ENCODE measurements around the gene TRAPPC1. TPM values are rescaled to one million over a fixed set of nuclear protein-coding genes. Genes with fewer than 3 reads are reported as not detected.

The TRAPPC1 gene
- total RNA-seq, 6 experiments from 2014 or later: 43.7 to 57.1 (median 48.3) TPM

DNA sequence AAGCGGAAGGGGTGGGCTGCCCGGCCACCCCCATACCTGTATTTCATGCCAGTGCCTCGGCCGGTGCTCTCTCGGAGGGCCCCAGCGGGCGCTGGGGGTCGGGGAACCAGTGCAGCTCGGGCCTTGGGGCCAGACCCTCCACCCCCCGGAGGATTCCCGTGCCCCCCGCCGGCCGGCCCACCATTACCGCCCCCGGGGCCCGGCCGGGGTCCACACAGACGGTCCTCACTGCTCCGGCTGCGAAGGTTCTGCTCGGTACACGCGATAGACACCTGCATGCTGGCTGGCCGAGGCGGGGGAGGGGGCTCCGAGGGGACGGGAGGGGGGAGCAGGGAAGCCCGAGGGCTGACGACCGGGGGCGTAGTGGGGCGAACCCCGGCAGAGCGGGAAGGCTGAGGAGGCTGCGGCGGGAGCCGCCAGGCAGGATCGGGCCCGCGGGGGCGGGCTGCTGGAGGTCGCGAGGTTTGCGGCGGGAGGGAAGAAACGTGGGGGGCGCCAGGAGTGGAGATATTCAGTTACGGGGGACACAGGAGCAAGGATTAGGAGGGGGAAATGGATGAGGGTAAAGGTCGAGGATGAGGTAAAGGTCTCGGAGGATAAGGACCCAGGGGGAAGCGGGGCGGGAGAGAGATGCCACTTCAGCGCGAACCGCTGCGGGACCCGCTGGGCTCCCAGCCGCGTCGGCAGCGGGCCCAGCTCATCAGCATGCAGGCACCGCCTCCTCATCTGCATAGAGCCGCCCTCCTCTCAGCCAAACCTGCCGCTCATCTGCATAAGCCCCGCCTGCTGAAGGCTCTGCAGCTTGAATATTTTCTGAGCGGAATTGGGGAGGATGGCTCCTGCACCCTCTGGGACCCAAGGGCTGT, 2.4 kb downstream of the TRAPPC1 start, which contains the start of gene KCNAB3:
KCNAB3 (minus strand) TSS at position 699 of the 866 bp plus-strand sequence; CDS start at position 278, 421 bp downstream.
- Histone ChIP-seq H3K36me3 (no peaks in the 10 kb centered on the region), H3K4me3 (no peak within 1 kb of the TSS), H3K27me3 (no peaks in the 10 kb centered on the region), H3K27ac (no peak within 1 kb of the TSS), H3K9me3 (no peaks in the 10 kb centered on the region), H3K4me1 (peaks cover 0 to 5% (median 0%) of the 10 kb centered on the region in 4 donors)
- DNase-seq (no peak), ATAC-seq (no peak)
- TF ChIP-seq, protein P1, sequence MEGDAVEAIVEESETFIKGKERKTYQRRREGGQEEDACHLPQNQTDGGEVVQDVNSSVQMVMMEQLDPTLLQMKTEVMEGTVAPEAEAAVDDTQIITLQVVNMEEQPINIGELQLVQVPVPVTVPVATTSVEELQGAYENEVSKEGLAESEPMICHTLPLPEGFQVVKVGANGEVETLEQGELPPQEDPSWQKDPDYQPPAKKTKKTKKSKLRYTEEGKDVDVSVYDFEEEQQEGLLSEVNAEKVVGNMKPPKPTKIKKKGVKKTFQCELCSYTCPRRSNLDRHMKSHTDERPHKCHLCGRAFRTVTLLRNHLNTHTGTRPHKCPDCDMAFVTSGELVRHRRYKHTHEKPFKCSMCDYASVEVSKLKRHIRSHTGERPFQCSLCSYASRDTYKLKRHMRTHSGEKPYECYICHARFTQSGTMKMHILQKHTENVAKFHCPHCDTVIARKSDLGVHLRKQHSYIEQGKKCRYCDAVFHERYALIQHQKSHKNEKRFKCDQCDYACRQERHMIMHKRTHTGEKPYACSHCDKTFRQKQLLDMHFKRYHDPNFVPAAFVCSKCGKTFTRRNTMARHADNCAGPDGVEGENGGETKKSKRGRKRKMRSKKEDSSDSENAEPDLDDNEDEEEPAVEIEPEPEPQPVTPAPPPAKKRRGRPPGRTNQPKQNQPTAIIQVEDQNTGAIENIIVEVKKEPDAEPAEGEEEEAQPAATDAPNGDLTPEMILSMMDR (IDR thresholded peaks at IDR 0.05): no peak
- TF ChIP-seq POLR2A (IDR thresholded peaks at IDR 0.05): no peak
- intact Hi-C loops (cut with DNase I): no loop called here
- WGBS (ENCODE audit: insufficient coverage, low coverage, low lambda C conversion rate, missing lambda C conversion rate): 74% methylated on average over 29 of the region's 67 CpGs

DNA sequence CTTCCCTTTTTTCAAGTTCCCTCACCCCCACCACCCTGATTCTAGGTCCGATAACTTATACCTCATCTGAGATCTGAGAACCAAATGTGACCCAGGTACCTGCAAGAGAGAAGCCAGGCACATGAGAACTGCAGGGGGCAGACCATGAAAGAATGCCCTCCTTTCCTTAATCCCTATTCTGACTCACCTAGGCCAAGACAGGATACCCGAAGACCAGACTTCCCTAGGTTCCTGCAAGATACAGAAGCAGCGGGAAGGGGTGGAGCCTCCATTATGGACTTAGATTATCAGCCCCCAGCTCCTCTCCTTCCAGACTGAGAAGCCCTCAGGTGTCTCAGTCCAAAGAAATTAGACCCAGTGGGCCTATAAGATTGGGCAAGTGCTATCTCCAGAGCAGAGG, 4.2 kb downstream of the TRAPPC1 start:
- Histone ChIP-seq H3K4me1 (peaks cover 0 to 9% (median 0%) of the 10 kb centered on the region in 4 donors), H3K36me3 (no peaks in the 10 kb centered on the region), H3K9me3 (no peaks in the 10 kb centered on the region), H3K4me3 (no peak overlapping the region), H3K27me3 (no peaks in the 10 kb centered on the region), H3K27ac (no peak overlapping the region)
- no peak for TF ChIP-seq POLR2A (IDR thresholded peaks at IDR 0.05)
- TF ChIP-seq, protein P1 (IDR thresholded peaks at IDR 0.05): no peak
- 67% methylated on average over 3 of the region's 3 CpGs for WGBS (ENCODE audit: insufficient coverage, low coverage, low lambda C conversion rate, missing lambda C conversion rate)
- DNase-seq (no peak), ATAC-seq (no peak)
- intact Hi-C loops (cut with DNase I): no loop called here

DNA sequence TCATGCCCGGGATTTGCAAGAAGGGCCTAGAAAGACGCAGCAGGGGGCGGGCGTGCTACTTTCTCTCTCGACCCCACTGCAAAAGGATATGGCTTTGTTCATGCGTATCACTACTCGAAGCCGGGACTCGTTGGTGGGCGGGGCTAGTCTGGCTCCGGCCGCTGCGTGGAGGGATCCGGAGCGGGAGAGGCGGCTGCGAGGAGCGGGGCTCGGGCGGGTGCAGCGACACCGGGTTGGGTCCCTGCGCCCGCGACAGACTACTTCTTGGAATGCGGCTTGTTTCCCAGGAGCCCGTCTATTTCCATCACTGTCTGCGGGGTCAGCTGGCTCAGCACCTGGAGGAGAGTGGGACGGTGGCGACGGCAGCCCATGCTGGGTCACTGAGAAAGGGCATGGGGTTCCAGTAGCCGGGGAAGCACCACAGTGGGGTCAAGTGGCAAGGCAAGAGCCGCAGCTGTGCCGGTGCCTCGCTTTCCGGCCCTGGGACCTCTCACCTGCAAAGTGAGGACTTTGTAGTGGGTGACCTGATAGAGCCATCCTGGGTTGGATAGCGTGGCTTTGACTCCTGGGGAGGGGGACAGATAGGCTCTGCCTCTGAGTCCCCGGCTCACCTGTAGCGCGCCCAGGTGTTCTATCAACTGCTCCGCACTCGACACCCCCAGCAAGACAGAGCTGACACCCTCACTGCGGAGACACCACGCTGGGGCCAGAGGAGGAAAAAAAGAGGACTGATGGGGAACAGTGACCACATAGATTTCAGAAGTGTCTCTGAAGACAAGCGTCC, 8.7 kb downstream of the TRAPPC1 start:
- Histone ChIP-seq H3K9me3 (no peaks in the 10 kb centered on the region), H3K4me1 (peaks cover 0 to 5% (median 0%) of the 10 kb centered on the region in 4 donors), H3K36me3 (no peaks in the 10 kb centered on the region), H3K4me3 (peak overlapping the region; percentile 23 to 46 (median 33)), H3K27me3 (no peaks in the 10 kb centered on the region), H3K27ac (peak overlapping the region in 2 of 3 donors; percentile 38 to 43)
- ATAC-seq: peak; percentile 85 to 96 (median 94)
- TF ChIP-seq, protein P1 (IDR thresholded peaks at IDR 0.05): no peak
- TF ChIP-seq POLR2A (IDR thresholded peaks at IDR 0.05): peak; percentile 44
- peak; percentile 77 to 83 (median 82) for DNase-seq
- intact Hi-C loops (cut with DNase I): no loop called here
- 24% methylated on average over 22 of the region's 45 CpGs for WGBS (ENCODE audit: insufficient coverage, low coverage, low lambda C conversion rate, missing lambda C conversion rate)

DNA sequence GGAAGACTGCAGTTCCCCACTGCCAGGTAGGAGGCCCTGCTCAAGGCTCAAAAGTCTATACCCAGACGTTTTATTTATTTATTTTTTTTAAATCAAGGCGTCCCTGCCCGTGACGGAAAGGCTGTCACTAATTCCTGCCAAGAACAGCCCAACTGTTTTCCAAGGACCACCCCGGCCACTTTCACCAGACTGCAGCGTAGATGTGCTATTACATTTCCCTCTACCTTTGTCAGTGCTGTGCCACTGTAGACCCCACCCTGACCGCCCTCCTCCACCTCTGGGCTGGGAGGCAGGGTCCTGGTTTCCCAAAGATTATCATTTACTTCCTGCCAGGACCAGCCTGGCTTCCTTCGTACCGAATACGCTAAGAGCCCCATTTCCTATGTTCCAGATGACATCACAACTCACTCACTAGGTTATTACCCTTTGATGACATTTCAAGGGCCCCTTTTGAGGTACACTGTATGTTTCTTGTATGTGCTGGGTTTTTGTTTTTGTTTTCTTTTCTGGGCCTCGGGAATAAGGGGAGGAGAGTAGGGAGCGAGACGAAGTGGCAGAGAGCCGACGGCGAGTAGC, 9.4 kb downstream of the TRAPPC1 start:
- Histone ChIP-seq H3K27ac (peak overlapping the region in 2 of 3 donors; percentile 38 to 43), H3K4me1 (peaks cover 0 to 5% (median 0%) of the 10 kb centered on the region in 4 donors), H3K9me3 (no peaks in the 10 kb centered on the region), H3K36me3 (no peaks in the 10 kb centered on the region), H3K27me3 (no peaks in the 10 kb centered on the region), H3K4me3 (peak overlapping the region; percentile 23 to 46 (median 33))
- WGBS (ENCODE audit: insufficient coverage, low coverage, low lambda C conversion rate, missing lambda C conversion rate): 45% methylated on average over 15 of the region's 16 CpGs
- TF ChIP-seq, protein P1 (IDR thresholded peaks at IDR 0.05): no peak
- TF ChIP-seq POLR2A (IDR thresholded peaks at IDR 0.05): no peak
- intact Hi-C loops (cut with DNase I): no loop called here
- ATAC-seq (peak in 1 of 4 donors; percentile 6), DNase-seq (no peak)

All from right lobe of liver (tissue), 6 donors.